Suprapubic skin (tissue), 3 donors: Measurements from ENCODE around the gene CTDSP1.

Experiments
- POLR2A ChIP-seq, 2 donors: fragments of 450-650 bp; IDR thresholded peaks; one replicate each; pipeline ENCODE4 v1.6.1; 2017; ENCODE audit warnings: antibody characterized with exemption in 2 of 2, mild to moderate bottlenecking in 2 of 2, moderate library complexity in 2 of 2
- TF ChIP-seq, protein P1 (sequence below), 2 donors: fragments of 200-600 bp in 1 of 2; fragments of 450-650 bp in 1 of 2; sonication (generic) in 1 of 2; IDR thresholded peaks; one replicate each; pipeline ENCODE4 v1.5.1; 2016 to 2019; ENCODE audit warnings: antibody characterized with exemption in 2 of 2, mild to moderate bottlenecking in 1 of 2, moderate library complexity in 1 of 2

DNA sequence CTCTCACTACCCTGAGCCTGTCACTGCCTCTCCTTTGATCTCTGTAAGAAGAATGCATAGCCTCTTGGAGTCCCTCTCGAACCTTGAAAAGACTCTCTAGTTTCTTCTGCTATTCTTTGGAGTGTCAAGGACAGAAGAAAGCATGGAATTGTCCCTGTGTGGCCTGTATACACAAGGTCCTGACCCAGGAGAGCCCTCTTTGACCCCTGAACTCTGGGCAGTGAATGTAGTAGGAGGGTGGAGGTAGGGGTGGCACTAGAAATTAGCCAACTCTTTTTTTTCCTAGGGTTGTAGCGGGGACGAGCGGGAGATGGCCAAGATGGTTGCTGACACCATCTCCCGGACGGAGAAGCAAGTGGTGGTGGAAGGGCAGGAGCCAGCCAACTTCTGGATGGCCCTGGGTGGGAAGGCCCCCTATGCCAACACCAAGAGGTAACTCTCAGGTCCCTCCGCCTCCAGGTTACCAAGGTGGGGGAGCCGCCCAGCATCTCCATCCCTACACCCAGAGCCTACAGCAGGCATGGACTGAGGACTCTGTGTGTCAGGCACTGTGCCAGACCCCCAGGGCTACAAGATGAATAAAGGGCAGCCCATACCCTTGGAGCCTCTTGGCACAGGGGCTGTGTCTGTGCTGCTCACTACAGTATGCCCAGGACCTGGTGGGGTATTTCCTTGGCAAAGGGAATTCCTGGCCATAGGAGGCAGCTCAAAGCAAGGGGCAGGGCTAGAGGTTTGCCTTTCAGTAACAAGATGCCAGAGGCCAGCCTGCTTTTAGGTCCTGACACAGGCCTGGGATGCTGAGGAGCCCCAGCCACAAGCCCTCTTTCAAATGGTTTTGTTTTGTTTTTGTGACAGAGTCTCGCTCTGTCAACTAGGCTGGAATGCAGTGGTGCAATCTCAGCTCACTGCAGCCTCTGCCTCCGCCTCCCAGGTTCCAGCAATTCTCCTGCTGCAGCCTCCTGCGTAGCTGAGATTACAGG, 35.6 kb downstream of the CTDSP1 start:
- TF ChIP-seq, protein P1, sequence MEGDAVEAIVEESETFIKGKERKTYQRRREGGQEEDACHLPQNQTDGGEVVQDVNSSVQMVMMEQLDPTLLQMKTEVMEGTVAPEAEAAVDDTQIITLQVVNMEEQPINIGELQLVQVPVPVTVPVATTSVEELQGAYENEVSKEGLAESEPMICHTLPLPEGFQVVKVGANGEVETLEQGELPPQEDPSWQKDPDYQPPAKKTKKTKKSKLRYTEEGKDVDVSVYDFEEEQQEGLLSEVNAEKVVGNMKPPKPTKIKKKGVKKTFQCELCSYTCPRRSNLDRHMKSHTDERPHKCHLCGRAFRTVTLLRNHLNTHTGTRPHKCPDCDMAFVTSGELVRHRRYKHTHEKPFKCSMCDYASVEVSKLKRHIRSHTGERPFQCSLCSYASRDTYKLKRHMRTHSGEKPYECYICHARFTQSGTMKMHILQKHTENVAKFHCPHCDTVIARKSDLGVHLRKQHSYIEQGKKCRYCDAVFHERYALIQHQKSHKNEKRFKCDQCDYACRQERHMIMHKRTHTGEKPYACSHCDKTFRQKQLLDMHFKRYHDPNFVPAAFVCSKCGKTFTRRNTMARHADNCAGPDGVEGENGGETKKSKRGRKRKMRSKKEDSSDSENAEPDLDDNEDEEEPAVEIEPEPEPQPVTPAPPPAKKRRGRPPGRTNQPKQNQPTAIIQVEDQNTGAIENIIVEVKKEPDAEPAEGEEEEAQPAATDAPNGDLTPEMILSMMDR (IDR thresholded peaks at IDR 0.05), result no peak
- no peak for TF ChIP-seq POLR2A (IDR thresholded peaks at IDR 0.05)
